PC-3 (cell line): ENCODE results near the gene NTNG1.

ENCODE experiments used
- CTCF ChIP-seq: fragments of 300-600 bp; sonication (generic); conservative IDR thresholded peaks from 2 replicates; pipeline ENCODE4 v1.5.1; 2017; ENCODE audit warnings: antibody characterized with exemption, low read depth, mild to moderate bottlenecking, low read length
- EZH2 ChIP-seq: fragments of 300-600 bp; sonication (generic); IDR thresholded peaks from one replicate; pipeline ENCODE4 v1.6.1; 2017; ENCODE audit warnings: antibody characterized with exemption, mild to moderate bottlenecking, low read length; ENCODE audit not compliant: unreplicated experiment
- EZH2phosphoT487 ChIP-seq: fragments of 300-600 bp; sonication (generic); IDR thresholded peaks from 2 replicates; pipeline ENCODE4 v1.6.1; 2018; ENCODE audit warnings: mild to moderate bottlenecking, antibody characterized with exemption, low read length, borderline replicate concordance

DNA sequence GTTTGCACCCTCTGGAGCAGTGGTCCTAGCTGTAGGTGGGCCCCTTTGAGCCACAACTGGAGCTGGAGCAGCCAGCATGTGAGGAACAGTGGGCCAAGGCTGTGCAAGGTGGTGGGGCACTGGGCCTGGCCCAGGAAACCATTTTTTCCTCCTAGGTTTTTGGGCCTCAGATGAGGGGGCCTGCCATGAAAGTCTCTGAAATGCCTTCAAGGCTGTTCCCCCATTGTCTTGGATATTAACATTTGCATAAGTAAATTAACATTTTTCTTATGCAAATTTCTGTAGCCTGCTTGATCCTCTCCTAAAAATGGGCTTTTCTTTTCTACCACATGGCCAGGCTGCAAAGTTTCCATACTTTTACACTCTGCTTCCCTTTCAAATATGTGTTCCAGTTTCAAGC lies 212.0 kb downstream of the NTNG1 start:
- TF ChIP-seq CTCF (no peak), EZH2 (no peak), EZH2phosphoT487 (no peak)
